ENCODE results near the gene ALOX5.

ALOX5 gene

GRCh38 chr10:45432700-45433472 lies 58.9 kb downstream of the ALOX5 start:
- DNase-seq: no peak
- TF ChIP-seq GATA1 (IDR thresholded peaks at IDR 0.05; ENCODE audit: low read depth, low read length): no peak
- TF ChIP-seq POLR2A (IDR thresholded peaks at IDR 0.05; ENCODE audit: low read length): no peak

DNA sequence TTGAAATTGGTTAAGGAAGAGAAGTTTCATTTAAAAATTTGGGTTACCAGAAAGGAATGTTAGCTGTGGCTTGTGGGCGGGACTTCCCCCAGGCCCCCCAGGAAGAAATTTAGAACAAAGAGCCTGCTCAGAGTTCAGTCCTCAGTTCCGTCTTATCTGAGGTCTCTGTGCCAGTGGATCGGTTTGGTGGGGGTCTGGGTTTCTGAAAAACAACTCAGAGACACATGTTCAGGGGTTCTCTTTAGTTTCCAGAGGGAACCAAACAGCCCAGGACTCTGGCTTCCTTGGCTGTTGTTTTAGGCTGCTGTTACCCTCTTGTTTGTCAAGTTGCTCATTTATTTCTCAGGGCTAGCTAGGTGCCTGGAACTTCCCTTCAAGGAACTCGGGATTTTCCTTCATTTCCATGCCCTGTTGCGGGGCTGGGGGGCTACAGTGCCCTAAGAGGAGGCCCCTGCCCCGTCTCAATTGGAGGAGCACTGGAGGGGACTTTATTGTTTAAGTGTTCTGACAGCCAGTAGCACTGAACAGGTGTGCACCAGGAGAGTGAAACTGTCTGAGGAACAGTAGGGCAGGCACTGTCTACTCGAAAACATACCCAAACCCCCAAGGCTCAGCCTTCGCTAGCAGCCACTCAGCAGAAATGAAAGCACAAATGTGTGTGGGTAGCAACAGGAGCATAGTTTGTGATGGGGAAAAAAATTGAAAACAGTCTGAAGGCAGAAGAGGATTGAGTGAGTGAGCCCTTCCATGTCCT lies 59.9 kb downstream of the ALOX5 start:
- DNase-seq: no peak

DNA sequence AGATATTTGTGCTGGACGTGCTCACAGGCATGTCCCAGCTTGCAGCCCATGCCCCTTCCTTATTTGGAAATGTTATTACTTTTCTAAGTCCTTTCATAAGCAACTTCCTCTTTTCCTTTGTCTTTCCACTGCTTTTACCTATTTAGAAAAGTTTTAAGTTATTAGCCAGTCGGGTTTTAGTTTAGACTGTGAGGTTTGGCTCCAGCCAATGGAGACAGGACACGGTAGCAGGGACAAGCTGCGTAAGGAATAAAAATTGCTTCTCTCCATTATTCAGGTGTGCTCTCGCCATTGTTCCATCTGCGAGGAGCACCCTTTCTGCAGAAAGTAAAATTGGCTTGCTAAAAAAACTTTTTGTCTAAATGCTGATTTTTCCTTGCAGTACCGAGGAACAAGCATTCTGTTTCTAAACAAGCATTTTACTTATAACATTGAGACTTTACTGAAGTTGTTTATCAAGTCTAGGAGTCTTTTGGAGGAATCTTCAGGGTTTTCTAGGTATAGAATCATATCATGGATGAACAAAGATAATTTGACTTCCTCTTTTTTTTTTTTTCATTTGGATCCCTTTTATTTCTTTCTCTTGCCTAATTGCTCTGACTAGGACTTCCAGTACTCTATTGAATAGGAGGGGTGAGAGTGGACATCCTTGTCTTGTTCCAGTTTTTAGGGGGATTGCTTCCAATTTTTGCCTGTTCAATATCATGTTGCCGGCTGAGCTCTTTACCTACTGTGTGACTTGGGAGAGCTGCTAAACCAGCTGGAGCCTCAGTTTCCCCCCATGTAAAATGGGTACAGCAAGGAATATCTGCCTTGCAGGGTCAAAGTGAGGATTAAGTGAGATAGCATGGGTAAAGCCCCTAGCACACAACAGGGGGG lies 63.8 kb downstream of the ALOX5 start:
- TF ChIP-seq POLR2A (IDR thresholded peaks at IDR 0.05; ENCODE audit: low read length) (no peak), GATA1 (IDR thresholded peaks at IDR 0.05; ENCODE audit: low read depth, low read length) (no peak)

More for the DNA sequence above, 59.9 kb downstream of the ALOX5 start:
- no peak for TF ChIP-seq GATA1 (IDR thresholded peaks at IDR 0.05; ENCODE audit: low read depth, low read length)
- TF ChIP-seq POLR2A (IDR thresholded peaks at IDR 0.05; ENCODE audit: low read length): no peak

GRCh38 chr10:45438466-45439090 lies 64.6 kb downstream of the ALOX5 start:
- TF ChIP-seq GATA1 (IDR thresholded peaks at IDR 0.05; ENCODE audit: low read depth, low read length) (no peak), POLR2A (IDR thresholded peaks at IDR 0.05; ENCODE audit: low read length) (no peak)
- peak; percentile 35 to 61 for DNase-seq

More for the DNA sequence above, 63.8 kb downstream of the ALOX5 start:
- no peak for DNase-seq

DNA sequence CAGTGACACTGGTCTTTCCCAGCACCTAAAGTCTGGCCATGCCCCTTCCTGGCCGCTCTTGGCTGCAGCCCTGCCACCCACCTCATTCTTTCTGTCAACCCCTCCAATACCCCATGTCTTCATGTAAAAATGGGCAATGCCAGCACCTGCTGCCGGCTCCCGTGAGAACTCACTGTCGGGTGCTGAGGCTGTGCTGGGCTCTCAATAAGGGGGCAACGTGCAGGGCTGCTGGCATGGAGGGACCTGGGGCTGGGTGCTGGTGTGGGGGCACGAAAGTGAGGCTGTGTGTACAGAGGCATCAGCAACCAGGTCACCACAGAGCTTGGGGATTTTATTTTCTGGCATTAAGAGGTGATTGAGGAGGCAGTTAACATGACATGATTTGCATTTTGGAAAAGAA lies 65.3 kb downstream of the ALOX5 start:
- TF ChIP-seq GATA1 (IDR thresholded peaks at IDR 0.05; ENCODE audit: low read depth, low read length): no peak
- TF ChIP-seq POLR2A (IDR thresholded peaks at IDR 0.05; ENCODE audit: low read length): no peak
- no peak for DNase-seq

DNA sequence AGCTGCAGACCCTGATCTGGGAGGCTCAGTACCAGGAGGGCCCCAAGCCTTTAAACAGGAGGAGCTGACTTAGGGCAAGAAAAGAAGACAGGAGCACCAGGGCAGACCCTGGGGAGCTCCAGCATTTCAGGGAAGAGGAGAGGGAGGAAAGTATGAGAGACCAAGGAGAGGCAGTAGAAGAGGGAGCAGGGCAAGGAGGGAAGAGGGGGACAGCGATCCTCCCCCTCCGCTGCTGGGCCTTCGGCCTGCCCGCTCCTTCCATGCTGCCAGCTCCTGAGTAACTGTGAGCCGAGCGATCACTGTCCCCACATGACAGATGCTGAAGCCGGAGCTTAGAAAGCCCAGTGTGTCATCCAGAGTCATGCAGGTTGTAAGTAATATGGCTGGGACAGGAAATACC lies 65.9 kb downstream of the ALOX5 start:
- no peak for DNase-seq
- TF ChIP-seq GATA1 (IDR thresholded peaks at IDR 0.05; ENCODE audit: low read depth, low read length) (no peak), POLR2A (IDR thresholded peaks at IDR 0.05; ENCODE audit: low read length) (no peak)

DNA sequence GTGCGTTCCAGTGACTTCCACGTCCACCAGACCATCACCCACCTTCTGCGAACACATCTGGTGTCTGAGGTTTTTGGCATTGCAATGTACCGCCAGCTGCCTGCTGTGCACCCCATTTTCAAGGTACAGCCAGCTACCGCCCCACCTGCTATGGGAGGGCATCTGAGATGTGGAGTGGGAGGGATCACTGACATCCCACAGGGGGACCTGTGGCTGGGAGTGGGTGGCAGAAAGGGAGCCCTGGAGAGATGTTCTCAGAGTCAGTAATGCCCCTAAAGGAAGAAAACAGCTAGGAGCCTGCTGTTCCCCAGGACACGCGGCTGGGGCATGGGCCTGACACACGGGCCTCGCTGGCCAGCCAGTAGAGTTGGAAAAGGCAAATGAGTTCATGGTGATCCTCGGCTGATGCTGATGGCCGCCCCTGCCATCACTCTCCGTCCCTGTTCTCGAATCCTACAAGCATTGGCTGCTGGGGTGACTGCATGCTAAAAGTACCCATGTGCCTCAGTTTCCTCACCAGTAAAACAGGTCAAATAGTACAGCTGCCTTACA lies 66.6 kb downstream of the ALOX5 start:
- DNase-seq: no peak
- TF ChIP-seq GATA1 (IDR thresholded peaks at IDR 0.05; ENCODE audit: low read depth, low read length) (no peak), POLR2A (IDR thresholded peaks at IDR 0.05; ENCODE audit: low read length) (no peak)

DNA sequence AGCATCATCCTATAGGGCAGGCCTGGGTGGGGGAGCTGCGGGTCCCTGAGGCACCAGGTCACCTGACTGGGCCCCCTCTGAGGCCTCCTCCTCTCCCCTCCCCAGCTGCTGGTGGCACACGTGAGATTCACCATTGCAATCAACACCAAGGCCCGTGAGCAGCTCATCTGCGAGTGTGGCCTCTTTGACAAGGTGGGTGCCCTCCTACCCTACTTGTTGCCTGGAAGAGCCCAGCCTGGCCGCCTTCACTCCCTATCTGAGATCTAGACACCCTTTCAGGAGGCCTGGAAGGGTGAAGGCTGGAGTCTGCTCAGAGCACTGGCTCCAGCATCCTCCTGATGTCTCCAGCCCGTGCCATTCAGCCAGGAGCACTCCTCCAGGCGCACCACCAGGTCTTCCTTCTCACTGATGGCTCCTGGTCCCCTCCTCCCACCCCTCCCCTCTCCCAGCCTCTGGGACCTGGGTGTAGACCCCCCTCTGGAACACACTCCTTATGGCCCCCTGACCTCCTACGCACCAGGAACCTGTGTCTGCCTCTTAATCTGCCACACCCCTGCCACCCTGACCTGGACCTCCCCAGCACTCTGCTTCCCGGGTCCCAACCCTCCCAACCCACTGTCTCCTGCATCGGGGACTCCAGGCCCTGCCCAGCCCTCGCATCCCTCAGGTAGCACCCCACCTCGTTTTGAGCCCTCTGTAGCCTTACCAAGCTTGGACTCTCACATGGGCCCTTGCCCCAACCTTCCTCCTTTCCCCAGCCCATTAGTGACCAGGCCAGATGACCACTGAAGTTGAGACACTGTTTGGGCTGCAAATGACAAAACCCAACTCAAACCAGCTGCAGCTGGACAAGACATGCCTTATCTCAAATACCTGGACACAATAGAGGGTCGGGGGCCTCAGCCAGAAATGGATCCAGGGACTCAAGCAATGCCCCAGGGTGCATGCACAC lies 67.5 kb downstream of the ALOX5 start:
- TF ChIP-seq GATA1 (IDR thresholded peaks at IDR 0.05; ENCODE audit: low read depth, low read length) (no peak), POLR2A (IDR thresholded peaks at IDR 0.05; ENCODE audit: low read length) (no peak)
- peak in 1 of 2 experiments; percentile 26 for DNase-seq

DNA sequence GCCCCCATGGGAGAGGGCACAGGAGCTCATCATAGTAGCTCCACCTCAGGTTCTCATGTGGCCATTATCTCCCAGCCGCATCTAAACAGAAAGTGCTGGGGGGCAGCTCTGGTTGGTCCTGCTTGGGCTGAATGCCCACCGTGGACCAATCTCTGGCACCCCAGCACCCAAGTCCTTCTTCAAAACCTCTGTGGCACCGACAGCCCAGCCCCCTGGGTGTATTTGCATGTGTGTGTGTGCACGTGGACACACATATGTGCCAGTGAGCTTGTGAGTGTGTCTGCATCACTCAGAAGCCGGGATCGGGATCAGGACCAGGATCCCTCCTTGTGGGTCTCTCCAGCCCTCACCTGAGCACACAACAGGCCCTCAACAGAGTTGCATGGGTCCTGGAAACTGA lies 68.2 kb downstream of the ALOX5 start:
- TF ChIP-seq GATA1 (IDR thresholded peaks at IDR 0.05; ENCODE audit: low read depth, low read length): no peak
- DNase-seq: no peak

GRCh38 chr10:45442662-45443061 lies 68.6 kb downstream of the ALOX5 start:
- TF ChIP-seq GATA1 (IDR thresholded peaks at IDR 0.05; ENCODE audit: low read depth, low read length) (no peak), POLR2A (IDR thresholded peaks at IDR 0.05; ENCODE audit: low read length) (no peak)
- peak in 1 of 2 experiments; percentile 15 for DNase-seq

DNA sequence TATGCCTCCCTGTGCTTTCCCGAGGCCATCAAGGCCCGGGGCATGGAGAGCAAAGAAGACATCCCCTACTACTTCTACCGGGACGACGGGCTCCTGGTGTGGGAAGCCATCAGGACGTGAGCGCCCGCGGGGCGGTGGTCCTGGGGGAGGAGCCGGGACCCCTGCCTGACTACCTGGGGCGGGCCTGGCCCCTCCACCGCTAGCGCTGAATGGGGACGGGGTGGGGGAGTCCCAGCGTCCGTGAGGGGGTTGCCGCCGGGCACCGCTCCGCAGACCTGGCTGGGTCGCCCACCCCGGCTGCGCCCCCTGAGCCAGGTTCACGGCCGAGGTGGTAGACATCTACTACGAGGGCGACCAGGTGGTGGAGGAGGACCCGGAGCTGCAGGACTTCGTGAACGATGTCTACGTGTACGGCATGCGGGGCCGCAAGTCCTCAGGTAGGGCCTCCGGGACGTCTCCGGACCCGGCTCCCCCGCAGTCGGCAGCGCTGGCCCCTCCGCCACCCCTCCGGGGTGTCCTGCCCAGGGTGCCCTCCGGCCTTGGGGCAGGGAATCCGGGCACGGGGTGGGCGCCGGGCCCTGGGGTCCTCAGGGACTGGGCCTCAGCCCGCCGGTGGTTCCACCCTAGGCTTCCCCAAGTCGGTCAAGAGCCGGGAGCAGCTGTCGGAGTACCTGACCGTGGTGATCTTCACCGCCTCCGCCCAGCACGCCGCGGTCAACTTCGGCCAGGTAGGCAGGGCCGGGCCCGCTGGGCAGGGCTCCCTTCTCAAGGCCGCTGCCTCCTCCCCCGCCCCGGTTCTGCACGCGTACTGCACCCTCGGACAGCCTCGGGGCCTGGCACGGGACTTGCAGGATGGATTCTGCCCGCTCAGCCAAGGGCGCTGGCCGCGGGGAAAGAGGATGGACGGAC lies 69.3 kb downstream of the ALOX5 start:
- no peak for TF ChIP-seq POLR2A (IDR thresholded peaks at IDR 0.05; ENCODE audit: low read length)
- no peak for TF ChIP-seq GATA1 (IDR thresholded peaks at IDR 0.05; ENCODE audit: low read depth, low read length)

More for the DNA sequence above, 69.3 kb downstream of the ALOX5 start:
- no peak for DNase-seq
